IPS-18c (cell line): ENCODE measurements around the gene HOXC10.

Experiments
- H3K4me3 ChIP-seq: 2 replicates; pipeline ENCODE4 v1.7.0; 2013; ENCODE audit warnings: low read depth, mild to moderate bottlenecking, low read length, moderate library complexity; ENCODE audit not compliant: insufficient read depth
- H3K9me3 ChIP-seq: one replicate; pipeline ENCODE4 v1.6.1; 2013; ENCODE audit warnings: mild to moderate bottlenecking, low read length, moderate library complexity; ENCODE audit not compliant: control insufficient read depth, insufficient read depth

Gene HOXC10

DNA sequence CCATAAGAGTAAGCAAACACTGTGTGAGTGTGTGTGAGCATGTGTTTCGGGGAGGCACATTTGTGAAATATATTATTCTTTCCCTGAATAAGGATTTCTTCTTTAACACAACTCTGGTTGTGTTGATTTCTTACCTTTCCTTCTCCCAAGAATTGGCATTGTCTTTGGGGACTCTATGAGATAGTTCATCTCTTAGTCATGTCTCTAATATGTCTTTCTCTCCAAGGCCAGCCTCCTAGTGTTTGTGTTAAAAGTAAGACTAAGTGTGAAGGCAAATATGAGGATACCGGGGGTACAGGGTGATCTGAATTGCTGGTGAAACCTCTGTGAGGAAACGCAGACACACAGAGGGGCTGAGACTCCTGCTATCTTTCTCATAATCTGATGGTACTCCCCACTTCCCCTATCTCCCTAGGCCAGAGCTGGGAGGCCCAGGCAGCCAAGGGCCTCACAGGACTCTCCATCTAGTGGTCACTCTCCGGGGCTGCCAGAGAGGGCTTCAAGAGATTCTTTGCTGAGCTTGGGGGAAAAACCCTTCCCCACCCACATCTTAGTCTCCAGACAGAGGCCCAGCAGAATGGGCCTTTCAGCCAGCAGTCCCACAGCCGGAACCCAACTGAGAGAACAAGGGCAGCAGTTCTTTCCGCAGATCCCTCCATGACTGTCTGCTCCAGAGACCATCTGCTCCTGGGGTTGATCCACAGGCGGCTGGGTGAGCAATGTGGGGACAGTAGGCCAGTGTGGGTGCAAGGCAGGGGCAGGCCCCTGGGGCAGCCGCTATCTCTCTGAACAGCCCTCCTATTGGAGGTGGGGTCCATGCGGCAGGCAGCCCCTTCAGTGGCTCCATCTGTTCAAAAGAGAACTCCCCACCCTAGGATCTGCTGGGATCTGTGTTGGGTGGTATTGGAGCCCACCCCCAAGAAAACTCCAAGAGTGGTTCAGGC is 36.0 kb upstream of the HOXC10 start:
- Histone ChIP-seq H3K9me3 (no peaks in the 10 kb centered on the region), H3K4me3 (no peak overlapping the region)

DNA sequence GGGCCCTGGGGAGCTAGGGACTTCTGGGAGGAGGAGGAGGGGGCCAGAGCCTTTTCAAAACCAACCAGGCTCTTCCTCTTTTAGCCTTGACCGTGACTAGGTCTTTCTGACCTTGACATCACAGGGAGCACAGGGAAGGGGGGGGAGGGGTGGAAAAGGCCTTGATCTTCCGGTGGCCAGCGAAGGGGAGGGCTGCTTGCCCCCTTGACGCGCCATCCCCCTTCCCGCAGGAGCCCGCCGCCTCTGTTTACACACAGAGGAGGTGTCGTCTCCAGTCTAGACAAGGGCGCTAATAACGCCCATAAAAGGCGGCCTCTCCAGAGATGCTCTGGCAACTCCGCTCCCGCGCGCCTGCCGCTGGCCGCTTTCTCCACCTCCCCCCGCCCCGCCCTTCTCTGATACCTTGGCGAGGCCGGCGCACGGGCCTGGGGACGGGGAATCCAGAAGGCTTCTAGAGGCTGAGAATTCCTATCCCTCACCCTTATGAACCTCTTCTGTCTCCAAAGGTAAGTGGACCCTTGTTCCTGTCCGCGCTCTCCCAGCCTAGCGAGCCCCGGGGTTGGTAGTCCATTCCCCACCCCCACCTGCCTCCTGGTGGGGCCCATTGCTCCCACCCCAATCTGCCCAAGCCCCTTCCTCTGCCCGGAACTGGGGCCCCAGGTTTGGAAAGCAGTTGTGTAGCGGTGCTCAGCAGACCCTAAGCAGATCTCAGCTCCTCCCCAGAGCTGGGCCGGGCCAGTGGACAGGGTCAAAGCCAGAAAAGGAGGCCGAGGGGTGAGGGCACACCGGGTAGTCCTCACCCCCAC is 35.1 kb upstream of the HOXC10 start:
- Histone ChIP-seq H3K9me3 (no peaks in the 10 kb centered on the region), H3K4me3 (no peak overlapping the region)

DNA sequence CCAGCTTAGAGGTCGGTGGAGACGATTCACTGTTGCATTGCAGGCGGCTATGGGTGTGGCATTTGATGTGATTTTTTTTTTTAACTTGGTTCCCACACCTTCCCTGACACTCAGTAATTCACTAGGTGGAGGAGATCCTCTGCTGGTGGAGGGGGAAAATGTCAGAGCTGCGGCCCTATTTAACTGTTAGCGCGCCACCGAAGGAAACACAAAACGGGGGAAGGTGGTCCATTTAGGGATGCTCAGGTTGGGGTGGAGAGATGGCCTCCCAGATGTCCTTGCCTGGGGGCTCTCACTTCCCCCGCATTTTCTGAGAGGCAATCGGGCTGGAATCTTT is 34.5 kb upstream of the HOXC10 start:
- H3K9me3 ChIP-seq: peaks cover 2% of the 10 kb centered on the region
- H3K4me3 ChIP-seq: no peak overlapping the region

DNA sequence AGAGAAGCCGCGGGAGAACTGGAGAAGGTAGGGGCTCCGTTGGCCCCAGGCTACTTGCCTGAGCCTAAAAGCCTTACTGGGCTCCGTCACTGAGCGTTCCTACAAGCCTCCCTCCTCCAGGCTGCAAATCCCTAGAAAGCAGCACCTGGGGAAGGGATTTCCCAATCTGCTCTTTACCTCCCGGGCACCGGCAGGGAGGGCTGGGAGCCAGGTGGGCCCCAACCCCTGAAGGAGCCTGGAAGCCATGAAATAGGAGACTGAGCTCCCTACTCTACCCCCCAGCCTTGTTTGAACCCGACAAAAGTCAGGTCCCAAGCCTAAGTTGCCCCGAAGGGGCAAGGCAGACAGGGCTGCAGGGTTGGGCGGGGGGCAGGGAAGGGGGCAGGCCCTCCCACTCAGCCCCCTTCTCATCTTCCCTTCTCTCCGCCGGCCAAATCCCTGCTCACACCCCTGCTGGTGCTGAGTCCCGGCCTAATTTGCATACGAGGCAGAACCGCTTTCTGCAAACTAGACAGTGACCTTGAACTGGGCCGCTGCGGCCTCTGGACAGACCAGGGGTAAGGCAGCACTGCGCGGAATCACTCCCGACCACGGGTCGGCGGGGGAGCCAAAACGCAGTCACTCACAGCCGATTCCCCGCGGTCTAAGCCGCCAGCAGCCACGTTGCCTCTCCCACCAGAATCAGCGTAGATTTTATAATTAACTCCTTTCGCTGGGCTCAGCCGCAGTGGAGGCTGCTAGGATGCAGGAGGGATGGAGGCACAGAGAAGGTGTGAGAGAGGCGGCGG is 34.0 kb upstream of the HOXC10 start:
- peaks cover 4% of the 10 kb centered on the region for H3K9me3 ChIP-seq
- H3K4me3 ChIP-seq: no peak overlapping the region

DNA sequence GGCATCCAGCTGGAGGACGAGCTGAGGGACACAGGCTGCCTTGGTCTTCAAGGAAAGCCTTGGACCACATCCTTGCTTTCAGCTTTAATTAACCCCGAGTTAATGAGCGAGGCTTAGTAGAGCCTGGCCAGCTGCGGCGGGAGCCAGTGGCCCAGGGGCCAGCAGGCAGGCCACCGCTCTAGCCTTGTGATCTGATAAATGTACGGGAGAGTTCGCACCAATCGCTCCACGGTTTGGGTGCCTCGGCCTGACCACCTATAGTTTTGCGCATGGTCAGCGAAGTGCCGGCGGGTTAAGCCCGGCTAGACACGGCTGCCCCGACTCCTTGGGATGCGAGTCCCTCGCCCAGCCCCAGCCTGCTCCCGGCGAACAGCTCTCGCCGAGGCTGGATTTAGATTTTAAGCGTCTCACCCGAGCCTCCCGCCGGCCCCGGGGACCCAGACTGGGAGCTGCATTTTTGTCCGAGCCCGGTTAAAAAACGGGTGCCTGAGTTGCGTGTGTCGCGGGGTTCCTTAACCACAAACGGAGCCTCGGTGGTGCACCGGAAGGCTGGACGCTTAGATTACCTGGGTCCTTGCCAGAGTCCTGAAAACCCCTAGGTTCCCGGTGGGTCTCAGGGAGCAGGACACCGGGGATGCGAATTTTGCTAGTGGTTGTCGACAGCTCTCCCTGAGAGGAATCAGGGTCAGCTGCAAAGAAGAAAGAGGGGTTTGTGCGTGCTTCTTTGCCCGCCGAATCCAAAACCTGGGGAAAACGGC is 33.2 kb upstream of the HOXC10 start:
- H3K4me3 ChIP-seq: no peak overlapping the region
- peaks cover 4% of the 10 kb centered on the region for H3K9me3 ChIP-seq

DNA sequence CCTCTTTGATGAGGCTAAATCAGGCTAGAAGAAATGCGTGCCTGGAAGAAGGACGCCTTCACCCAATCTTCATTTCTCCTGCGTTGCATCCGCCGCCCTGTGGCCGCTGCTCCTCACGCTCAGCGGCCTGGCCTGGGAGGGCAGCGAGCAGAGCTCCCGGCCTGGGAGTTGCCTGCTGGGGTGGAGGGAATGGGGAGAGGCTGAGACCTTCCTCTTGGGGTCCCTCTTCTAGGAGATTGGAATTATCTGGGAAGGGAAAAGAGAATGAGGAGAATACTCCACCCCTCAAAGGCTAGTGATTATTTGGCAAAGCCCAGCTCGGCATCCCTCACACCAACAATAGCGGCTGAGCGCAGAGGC is 32.6 kb upstream of the HOXC10 start:
- Histone ChIP-seq H3K9me3 (peaks cover 5% of the 10 kb centered on the region), H3K4me3 (no peak overlapping the region)

DNA sequence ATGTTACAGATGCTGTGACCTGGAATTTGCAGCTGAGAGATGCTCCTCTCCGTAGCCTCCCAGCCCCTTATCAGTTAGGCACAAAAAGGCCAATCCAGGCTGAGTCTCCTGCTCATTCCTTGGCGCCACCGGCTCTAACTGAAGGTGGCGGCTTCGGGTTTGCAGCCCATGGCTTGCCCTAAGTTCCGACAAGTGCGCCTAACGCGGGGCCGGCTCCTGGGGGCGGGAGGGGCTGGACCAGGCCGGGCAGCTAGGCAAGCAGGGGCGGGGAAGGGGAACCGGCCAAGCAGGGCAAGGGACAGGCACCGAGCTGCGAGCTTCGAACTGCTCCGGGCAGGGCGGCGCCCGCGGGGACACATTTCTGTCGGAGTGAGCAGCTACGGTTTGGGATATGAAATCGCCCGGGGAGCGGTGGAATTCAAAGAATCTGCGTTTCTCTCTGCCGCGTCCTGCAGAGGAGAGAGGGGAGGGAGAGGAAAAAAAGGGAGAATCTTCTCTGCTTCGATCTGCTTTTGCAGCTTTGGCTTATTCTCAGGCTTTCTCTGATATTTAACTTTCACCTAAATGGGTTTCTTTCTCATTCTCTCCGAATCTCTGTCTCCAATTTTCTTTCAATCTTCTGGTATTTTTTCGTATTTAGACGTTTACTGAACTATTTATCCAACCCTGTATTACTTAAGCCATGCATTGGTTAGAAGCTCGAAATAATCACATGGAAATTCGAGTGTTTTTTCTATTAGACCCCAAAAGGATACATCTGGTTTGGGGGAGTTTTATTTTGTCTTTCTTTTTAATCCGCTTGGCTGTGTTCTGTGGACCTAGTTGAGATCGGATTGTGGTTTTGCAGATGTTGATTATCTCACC is 31.8 kb upstream of the HOXC10 start:
- Histone ChIP-seq H3K4me3 (no peak overlapping the region), H3K9me3 (peaks cover 6% of the 10 kb centered on the region)

DNA sequence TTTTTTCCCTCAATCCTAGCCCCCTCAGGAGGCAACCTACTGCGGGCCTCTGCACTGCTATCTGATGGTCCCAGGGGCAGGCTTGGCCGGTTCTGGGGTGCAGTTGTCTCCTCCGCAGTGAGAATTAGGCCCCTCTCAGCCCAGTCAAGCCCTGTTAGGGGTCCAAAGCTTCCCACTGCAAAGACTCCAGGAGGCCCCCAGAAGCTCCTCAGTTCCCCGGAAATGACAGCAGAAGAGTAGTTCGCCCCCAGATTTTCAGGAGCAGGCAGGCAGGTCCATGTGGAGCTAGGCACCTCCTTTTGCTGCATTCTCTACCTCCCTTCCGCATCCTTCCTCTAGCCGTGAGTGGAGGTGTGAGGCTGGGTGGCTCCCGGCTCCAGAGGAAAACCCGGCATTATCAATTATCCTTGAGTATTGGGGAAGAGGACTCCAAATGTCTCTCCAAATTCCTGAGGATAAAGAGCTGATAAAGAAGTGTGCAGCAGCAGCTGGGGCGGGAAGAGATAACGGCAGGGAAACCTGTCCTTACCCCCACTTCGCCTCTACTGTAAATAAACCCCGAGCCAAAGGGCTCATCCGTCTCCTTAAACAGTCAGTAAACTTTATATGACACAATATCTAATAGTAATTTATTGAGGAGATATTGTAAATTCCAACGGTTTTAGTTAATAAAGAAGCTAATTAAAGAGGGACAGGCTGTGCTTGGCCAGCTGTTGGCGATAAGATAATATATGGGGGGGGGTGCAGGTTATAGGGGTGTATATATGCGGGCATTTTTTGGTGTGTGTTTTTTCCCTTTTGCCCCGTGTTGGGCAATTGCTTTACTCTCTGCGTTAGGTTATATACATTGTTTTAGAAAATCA is 30.9 kb upstream of the HOXC10 start:
- peaks cover 6% of the 10 kb centered on the region for H3K9me3 ChIP-seq
- H3K4me3 ChIP-seq: no peak overlapping the region

DNA sequence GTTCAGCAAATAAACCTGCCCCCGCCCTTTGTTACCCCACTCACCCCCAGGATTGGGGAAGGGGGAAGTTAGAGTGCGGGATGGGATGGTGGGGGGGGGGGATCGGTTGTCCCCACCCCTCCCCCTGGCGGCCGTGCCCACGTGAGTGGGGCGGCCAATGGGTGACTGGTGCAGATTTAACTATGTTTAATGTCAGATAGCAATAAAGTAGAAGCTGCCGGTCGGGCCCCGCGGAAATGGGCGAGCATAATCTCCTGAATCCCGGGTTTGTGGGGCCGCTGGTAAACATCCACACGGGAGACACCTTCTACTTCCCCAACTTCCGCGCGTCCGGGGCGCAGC is 30.3 kb upstream of the HOXC10 start, which contains the start of gene HOXC12:
TSS of gene HOXC12 (plus strand) at position 210 of the 342 bp plus-strand sequence. CDS start at position 237, 27 bp downstream.
- Histone ChIP-seq H3K9me3 (peaks cover 6% of the 10 kb centered on the region), H3K4me3 (no peak within 1 kb of the TSS)

DNA sequence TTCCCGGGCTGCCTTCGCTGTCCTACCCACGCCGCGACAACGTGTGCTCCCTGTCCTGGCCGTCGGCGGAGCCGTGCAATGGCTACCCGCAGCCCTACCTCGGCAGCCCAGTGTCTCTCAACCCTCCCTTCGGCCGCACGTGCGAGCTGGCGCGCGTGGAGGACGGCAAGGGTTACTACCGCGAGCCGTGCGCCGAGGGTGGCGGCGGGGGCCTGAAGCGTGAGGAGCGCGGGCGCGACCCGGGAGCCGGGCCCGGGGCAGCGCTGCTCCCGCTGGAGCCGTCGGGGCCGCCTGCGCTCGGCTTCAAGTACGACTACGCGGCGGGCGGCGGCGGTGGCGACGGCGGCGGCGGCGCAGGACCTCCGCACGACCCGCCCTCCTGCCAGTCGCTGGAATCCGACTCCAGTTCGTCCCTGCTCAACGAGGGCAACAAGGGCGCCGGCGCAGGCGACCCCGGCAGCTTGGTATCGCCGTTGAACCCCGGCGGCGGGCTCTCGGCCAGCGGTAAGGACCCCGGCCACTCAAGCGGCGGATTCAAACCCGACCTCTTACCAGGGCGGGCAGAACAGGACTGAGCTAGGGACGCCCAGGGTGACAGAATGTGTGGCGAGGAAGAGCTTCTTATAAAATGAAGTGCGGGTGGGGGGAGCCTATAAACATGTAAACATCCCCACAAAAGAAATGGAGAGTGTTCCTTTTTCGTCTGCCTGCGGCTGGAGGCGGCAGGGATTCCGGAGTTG is 29.7 kb upstream of the HOXC10 start:
- no peak overlapping the region for H3K4me3 ChIP-seq

DNA sequence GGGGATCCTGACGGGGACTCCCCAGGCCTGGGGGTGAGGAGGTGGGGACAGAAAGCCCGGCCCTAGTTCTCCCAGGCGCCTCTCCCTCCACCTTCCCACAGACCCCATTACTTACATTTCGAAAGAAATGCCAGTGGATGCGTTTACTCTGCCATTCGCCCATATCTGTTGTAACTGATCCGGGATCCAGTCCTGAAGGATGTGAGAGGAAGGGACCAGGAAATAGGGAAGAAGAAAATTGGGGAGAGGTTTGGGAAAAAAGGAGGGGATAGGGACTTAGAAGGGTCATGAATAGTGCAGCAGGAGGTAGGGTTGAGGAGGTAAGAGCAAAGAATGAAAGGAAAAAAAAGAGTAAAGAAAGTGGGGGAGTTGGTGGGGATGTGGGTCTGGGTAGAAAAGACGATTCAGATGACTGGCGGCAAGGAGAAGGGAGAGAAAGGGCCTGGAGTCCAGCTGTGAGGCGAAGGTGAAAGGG is 29.1 kb upstream of the HOXC10 start:
- H3K9me3 ChIP-seq: peaks cover 11% of the 10 kb centered on the region
- no peak overlapping the region for H3K4me3 ChIP-seq

More for the DNA sequence above, 29.7 kb upstream of the HOXC10 start:
- H3K9me3 ChIP-seq: peaks cover 10% of the 10 kb centered on the region

DNA sequence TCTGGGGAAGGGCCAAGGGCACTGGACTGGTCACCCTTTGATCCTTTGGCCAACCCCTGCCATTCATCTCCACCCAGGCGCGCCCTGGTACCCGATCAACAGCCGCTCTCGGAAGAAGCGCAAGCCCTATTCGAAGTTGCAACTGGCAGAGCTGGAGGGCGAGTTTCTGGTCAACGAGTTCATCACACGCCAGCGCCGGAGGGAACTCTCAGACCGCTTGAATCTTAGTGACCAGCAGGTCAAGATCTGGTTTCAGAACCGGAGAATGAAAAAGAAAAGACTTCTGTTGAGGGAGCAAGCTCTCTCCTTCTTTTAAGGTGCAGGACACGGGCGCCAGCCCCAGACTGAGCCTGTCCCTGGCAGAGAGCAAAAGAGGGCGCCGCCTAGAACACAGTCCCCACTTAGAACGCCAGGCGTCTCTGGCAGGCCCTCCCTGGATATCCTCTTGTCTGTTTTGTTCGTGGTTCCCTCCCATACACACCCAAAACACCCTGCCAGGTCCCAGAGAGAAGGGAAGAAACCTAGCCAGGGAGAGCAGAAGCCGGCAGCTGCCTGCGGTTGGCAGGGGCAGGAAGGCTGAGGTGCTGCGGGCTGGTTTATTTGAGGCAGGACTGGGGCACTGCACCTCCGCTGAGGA is 28.6 kb upstream of the HOXC10 start:
- Histone ChIP-seq H3K9me3 (peaks cover 12% of the 10 kb centered on the region), H3K4me3 (no peak overlapping the region)

DNA sequence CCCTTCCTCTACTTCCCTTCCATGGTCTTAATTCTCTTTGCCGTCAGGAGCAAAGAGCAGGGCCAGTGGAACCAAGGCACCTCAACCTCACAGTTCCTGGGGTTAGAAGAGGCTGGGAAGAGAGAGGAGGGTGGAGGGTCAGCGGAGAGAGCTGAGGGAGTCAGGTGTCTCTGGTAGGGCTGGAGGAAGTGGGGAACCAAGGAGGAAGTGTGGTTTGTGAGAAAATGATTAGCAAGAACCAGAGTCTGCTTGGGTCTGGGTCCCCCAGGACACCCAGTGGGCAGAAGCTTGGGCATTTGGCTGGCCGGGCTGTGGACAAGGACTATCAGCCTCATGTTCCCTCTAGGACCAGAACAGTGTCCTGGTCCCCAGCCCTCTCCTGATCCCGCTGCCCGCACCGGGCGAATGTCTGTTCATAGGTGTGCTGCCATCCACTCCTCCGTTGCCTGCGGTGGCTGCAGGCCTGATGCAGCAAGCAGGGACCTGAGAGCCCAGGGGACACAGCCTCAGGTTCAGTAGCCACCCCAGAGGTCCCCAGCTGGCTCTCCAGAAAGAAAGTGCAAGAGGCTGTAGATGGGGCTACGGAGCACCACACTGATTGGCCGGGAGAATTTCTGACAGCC is 27.9 kb upstream of the HOXC10 start:
- Histone ChIP-seq H3K9me3 (peaks cover 14% of the 10 kb centered on the region), H3K4me3 (no peak overlapping the region)

DNA sequence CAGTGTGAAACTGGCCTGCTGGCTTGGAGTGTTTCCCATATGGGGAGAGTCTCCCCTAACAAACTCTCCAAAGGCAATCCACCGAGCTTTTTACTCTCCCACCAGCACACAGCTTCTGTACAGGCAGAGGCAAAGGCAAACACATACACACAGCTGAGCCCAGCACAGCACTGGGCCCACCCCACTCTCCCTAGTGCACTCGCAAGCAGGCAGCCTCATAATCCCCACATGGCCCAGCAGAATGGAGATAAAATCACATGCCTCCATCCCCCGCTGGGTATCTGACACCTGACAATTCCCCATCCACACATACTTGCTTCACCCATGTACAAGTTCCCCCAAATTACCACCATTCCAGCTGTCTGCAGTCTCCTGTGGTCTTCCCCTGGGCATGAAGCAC is 26.8 kb upstream of the HOXC10 start:
- Histone ChIP-seq H3K4me3 (no peak overlapping the region), H3K9me3 (peaks cover 14% of the 10 kb centered on the region)
